K562 (cell line): ENCODE results near the gene ALDH7A1. TPM values are rescaled to one million over a fixed set of nuclear protein-coding genes. Genes with fewer than 3 reads are reported as not detected.

Experiments used
- CCAR2 ChIP-seq: fragments of 200-400 bp; formaldehyde crosslinking; IDR thresholded peaks from 2 replicates; pipeline ENCODE4 v1.6.1; 2017; ENCODE audit warnings: mild to moderate bottlenecking, low read depth, low read length
- CCNT2 ChIP-seq: IDR thresholded peaks from 2 replicates; pipeline ENCODE4 v1.6.1; 2011; ENCODE audit warnings: borderline replicate concordance, low read depth, mild to moderate bottlenecking, moderate library complexity, mixed read lengths, low read length; ENCODE audit not compliant: insufficient read length; ENCODE audit errors: extremely low read depth
- GABPA ChIP-seq: fragments of 200-800 bp; sonication (Bioruptor generic); conservative IDR thresholded peaks from 2 replicates; pipeline ENCODE4 v1.6.1; 2016; ENCODE audit warnings: low read depth, missing genetic modification characterization, missing compliant biosample characterization
- HCFC1 ChIP-seq: IDR thresholded peaks from 2 replicates; pipeline ENCODE4 v1.6.1; 2012; ENCODE audit warnings: low read depth, low read length, improper control_type of control experiment
- JUND ChIP-seq, 2 experiments: IDR thresholded peaks; 2 replicates in 1 of 2; 3 replicates in 1 of 2; pipeline ENCODE4 v1.6.1; 2011; ENCODE audit warnings: borderline replicate concordance in 2 of 2, low read depth in 2 of 2, low read length in 2 of 2, improper control_type of control experiment in 1 of 2, missing biosample characterization in 1 of 2, missing genetic modification characterization in 1 of 2, missing genetic modification reagents in 1 of 2
- PCBP1 ChIP-seq: fragments of 200-400 bp; formaldehyde crosslinking; IDR thresholded peaks from 2 replicates; pipeline ENCODE4 v1.6.1; 2018; ENCODE audit warnings: mild to moderate bottlenecking, low read depth, low read length; ENCODE audit not compliant: poor library complexity, severe bottlenecking
- RAD21 ChIP-seq, 2 experiments: fragments of 250-450 bp in 1 of 2; fragments of 450-650 bp in 1 of 2; sonication (Bioruptor Pico) in 1 of 2; formaldehyde crosslinking in 1 of 2; IDR thresholded peaks in 1 of 2; conservative IDR thresholded peaks in 1 of 2; 2 replicates each; pipeline versions ENCODE4 v1.4.0 to v1.8.0; 2020 to 2022; ENCODE audit warnings: mild to moderate bottlenecking in 2 of 2, moderate library complexity in 1 of 2
- RCOR1 ChIP-seq, 2 experiments: IDR thresholded peaks; 2 replicates each; pipeline ENCODE4 v1.6.1; 2012; ENCODE audit warnings: low read depth in 2 of 2, low read length in 2 of 2, borderline replicate concordance in 1 of 2, improper control_type of control experiment in 1 of 2
- SAP30 ChIP-seq: fragments of 200-600 bp; sonication (generic); IDR thresholded peaks from 2 replicates; pipeline ENCODE4 v1.6.1; 2012; ENCODE audit warnings: borderline replicate concordance, low read depth, mild to moderate bottlenecking, moderate library complexity, low read length, control low read depth, inconsistent platforms; ENCODE audit not compliant: insufficient read depth, poor library complexity, severe bottlenecking
- SIN3B ChIP-seq: fragments of 450-650 bp; IDR thresholded peaks from 2 replicates; pipeline ENCODE4 v1.6.1; 2017; ENCODE audit warnings: low read depth, mild to moderate bottlenecking, moderate library complexity
- SRSF3 ChIP-seq: fragments of 200-400 bp; formaldehyde crosslinking; IDR thresholded peaks from 2 replicates; pipeline ENCODE4 v1.6.1; 2016; ENCODE audit warnings: mild to moderate bottlenecking, low read length, moderate library complexity; ENCODE audit not compliant: insufficient read depth
- TAF1 ChIP-seq: IDR thresholded peaks from 2 replicates; pipeline ENCODE4 v1.6.1; 2011; ENCODE audit warnings: mild to moderate bottlenecking, low read length, moderate library complexity; ENCODE audit not compliant: insufficient read depth, control insufficient read depth, severe bottlenecking; ENCODE audit errors: extremely low read depth
- TEAD4 ChIP-seq, 2 experiments: sonication (generic) in 1 of 2; formaldehyde crosslinking in 1 of 2; IDR thresholded peaks; 2 replicates each; pipeline versions ENCODE4 v1.6.1 to v1.8.0; 2012 to 2022; ENCODE audit warnings: borderline replicate concordance in 1 of 2, inconsistent platforms in 1 of 2, low read length in 1 of 2, mild to moderate bottlenecking in 1 of 2, missing genetic modification reagents in 1 of 2
- TRIM24 ChIP-seq, 2 experiments: fragments of 450-650 bp; IDR thresholded peaks; 2 replicates each; pipeline ENCODE4 v1.6.1; 2016
- ZC3H8 ChIP-seq: fragments of 450-650 bp; IDR thresholded peaks from 2 replicates; pipeline ENCODE4 v1.6.1; 2017
- polyA plus RNA-seq, 8 experiments: library from polyadenylated mRNA; depleted of rRNA in 4 of 8; stranded (reverse) in 5 of 8; unstranded in 3 of 8; fragments of >200 nt; fragmentation: Nextera tagmentation in 2 of 8; fragmentation: Illumina TruSeq in 1 of 8; extraction: Ambion mirVana in 2 of 8; extraction: Trizol in 1 of 8; gene quantifications; 2 replicates each; pipeline versions ENCODE4 v1.2.1 to v1.2.3, GENCODE V29; 2011 to 2014; ENCODE audit warnings: inconsistent platforms in 1 of 8, missing spikeins in 1 of 8
- total RNA-seq, 7 experiments: library from RNA; depleted of rRNA in 6 of 7; stranded (reverse); fragments of >200 nt in 6 of 7; fragmentation: Illumina TruSeq in 2 of 7; extraction: Trizol in 2 of 7; gene quantifications; 2 replicates each; pipeline versions ENCODE4 v1.2.1 to v1.2.3, GENCODE V29; 2011 to 2021; ENCODE audit warnings: low replicate concordance in 1 of 7
- TF ChIP-seq, protein P1 (sequence below): fragments of 250-450 bp; sonication (Bioruptor Pico); IDR thresholded peaks from 2 replicates; pipeline ENCODE4 v1.5.0; 2021; ENCODE audit warnings: mild to moderate bottlenecking, borderline replicate concordance
- TF ChIP-seq, protein P2 (sequence below): sonication (generic); formaldehyde crosslinking; IDR thresholded peaks from 2 replicates; pipeline ENCODE4 v1.4.0; 2020; ENCODE audit warnings: mild to moderate bottlenecking, missing genetic modification reagents
- TF ChIP-seq, protein P3 (sequence below): fragments of 450-650 bp; formaldehyde crosslinking; IDR thresholded peaks from 2 replicates; pipeline ENCODE4 v1.4.0; 2022; ENCODE audit warnings: missing genetic modification characterization

Gene ALDH7A1
- total and polyA plus RNA-seq, 9 of the 15 experiments (the other 6 are each of a cell fraction or from before 2014, with no cell fraction given): 0.04 to 0.49 TPM; not detected in 7

GRCh38 chr5:126600631-126601511 lies 5.9 kb upstream of the ALDH7A1 start, which contains the start of gene PHAX (continued):
- TF ChIP-seq, protein P1, sequence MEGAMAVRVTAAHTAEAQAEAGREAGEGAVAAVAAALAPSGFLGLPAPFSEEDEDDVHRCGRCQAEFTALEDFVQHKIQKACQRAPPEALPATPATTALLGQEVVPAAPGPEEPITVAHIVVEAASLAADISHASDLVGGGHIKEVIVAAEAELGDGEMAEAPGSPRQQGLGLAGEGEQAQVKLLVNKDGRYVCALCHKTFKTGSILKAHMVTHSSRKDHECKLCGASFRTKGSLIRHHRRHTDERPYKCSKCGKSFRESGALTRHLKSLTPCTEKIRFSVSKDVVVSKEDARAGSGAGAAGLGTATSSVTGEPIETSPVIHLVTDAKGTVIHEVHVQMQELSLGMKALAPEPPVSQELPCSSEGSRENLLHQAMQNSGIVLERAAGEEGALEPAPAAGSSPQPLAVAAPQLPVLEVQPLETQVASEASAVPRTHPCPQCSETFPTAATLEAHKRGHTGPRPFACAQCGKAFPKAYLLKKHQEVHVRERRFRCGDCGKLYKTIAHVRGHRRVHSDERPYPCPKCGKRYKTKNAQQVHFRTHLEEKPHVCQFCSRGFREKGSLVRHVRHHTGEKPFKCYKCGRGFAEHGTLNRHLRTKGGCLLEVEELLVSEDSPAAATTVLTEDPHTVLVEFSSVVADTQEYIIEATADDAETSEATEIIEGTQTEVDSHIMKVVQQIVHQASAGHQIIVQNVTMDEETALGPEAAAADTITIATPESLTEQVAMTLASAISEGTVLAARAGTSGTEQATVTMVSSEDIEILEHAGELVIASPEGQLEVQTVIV (CRISPR knock-in tag): no peak
- TF ChIP-seq, protein P2, sequence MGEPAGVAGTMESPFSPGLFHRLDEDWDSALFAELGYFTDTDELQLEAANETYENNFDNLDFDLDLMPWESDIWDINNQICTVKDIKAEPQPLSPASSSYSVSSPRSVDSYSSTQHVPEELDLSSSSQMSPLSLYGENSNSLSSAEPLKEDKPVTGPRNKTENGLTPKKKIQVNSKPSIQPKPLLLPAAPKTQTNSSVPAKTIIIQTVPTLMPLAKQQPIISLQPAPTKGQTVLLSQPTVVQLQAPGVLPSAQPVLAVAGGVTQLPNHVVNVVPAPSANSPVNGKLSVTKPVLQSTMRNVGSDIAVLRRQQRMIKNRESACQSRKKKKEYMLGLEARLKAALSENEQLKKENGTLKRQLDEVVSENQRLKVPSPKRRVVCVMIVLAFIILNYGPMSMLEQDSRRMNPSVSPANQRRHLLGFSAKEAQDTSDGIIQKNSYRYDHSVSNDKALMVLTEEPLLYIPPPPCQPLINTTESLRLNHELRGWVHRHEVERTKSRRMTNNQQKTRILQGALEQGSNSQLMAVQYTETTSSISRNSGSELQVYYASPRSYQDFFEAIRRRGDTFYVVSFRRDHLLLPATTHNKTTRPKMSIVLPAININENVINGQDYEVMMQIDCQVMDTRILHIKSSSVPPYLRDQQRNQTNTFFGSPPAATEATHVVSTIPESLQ (CRISPR knock-in tag): peak; percentile 77; the same call in 1 of the 2 replicates
- TF ChIP-seq SAP30 (peak; percentile 48), TEAD4 (IDR thresholded peaks at IDR 0.05; ENCODE audit: low read length) (peak; percentile 53), TEAD4 (CRISPR knock-in tag; IDR thresholded peaks at IDR 0.05; ENCODE audit: borderline replicate concordance) (no peak), TRIM24 (IDR thresholded peaks at IDR 0.05) (peak in 1 of 2 experiments; percentile 39; a peak in 1 of 4 replicates), TAF1 (peak; percentile 85), JUND (IDR thresholded peaks at IDR 0.05; ENCODE audit: borderline replicate concordance, low read depth, low read length) (peak; percentile 32; the same call in 1 of the 2 replicates), JUND (tag; IDR thresholded peaks at IDR 0.05; ENCODE audit: borderline replicate concordance, low read depth, low read length) (no peak; the same call in 2 of the 3 replicates), CCAR2 (no peak), CCNT2 (peak; percentile 52), RAD21 (CRISPR knock-in tag; conservative IDR thresholded peaks at IDR 0.05 in 1 of 2, IDR thresholded peaks at IDR 0.05 in 1 of 2) (peak; percentile 37 to 46; a peak in 3 of 4 replicates), SRSF3 (no peak), RCOR1 (IDR thresholded peaks at IDR 0.05; ENCODE audit: borderline replicate concordance in 1 of 2, low read depth in 2 of 2, low read length in 2 of 2) (0 out of 4 replicates have a peak, but pooled peaks of 1 of the 2 experiments have one; percentile 20), PCBP1 (peak; percentile 77), SIN3B (peak; percentile 98), ZC3H8 (no peak), GABPA (peak; percentile 98), HCFC1 (peak; percentile 82)
- TF ChIP-seq, protein P3, sequence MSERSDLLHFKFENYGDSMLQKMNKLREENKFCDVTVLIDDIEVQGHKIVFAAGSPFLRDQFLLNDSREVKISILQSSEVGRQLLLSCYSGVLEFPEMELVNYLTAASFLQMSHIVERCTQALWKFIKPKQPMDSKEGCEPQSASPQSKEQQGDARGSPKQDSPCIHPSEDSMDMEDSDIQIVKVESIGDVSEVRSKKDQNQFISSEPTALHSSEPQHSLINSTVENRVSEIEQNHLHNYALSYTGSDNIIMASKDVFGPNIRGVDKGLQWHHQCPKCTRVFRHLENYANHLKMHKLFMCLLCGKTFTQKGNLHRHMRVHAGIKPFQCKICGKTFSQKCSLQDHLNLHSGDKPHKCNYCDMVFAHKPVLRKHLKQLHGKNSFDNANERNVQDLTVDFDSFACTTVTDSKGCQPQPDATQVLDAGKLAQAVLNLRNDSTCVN (CRISPR knock-in tag): 0 out of 2 replicates have a peak, but pooled peaks have one; percentile 19
